ENCODE measurements around the gene C1orf185.
"Not testable (repeated sequence)": the region's sequence is repeated elsewhere in the genome, so short reads cannot be mapped to it uniquely, and the experiment has no call there.

The C1orf185 gene

DNA sequence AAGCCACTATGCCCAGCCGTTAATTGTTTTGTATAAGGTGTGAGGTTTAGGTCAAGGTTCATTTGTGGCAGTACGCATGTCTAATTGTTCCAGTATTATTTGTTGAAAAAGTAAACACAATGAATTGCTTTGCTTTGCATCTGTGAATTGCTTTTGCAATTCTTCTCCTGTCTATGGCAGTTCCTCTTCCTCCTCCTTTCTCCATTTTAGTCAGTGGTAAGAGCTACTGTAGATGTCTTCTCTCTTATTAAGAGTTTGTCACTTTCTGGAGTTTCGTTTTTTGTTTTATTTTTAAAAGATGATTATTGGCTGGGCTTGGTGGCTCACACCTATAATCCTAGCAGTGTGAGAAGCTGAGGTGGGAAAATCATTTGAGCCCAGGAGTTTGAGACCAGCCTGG is 29.2 kb downstream of the C1orf185 start:
- Histone ChIP-seq H3K27me3 (ENCODE audit: insufficient read depth, poor library complexity, severe bottlenecking) (peaks cover 2% of the 10 kb centered on the region), H3K27ac (ENCODE audit: poor library complexity, severe bottlenecking) (no peak overlapping the region), H3K4me1 (ENCODE audit: insufficient read depth, poor library complexity, severe bottlenecking) (no peaks in the 10 kb centered on the region), H3K9me3 (ENCODE audit: severe bottlenecking) (no peaks in the 10 kb centered on the region), H3K36me3 (ENCODE audit: low read depth) (no peaks in the 10 kb centered on the region), H3K4me3 (ENCODE audit: severe bottlenecking) (no peak overlapping the region)
- ATAC-seq (ENCODE audit: low read depth) (no peak), DNase-seq (ENCODE audit: low spot score) (no peak)
- TF ChIP-seq, protein P1, sequence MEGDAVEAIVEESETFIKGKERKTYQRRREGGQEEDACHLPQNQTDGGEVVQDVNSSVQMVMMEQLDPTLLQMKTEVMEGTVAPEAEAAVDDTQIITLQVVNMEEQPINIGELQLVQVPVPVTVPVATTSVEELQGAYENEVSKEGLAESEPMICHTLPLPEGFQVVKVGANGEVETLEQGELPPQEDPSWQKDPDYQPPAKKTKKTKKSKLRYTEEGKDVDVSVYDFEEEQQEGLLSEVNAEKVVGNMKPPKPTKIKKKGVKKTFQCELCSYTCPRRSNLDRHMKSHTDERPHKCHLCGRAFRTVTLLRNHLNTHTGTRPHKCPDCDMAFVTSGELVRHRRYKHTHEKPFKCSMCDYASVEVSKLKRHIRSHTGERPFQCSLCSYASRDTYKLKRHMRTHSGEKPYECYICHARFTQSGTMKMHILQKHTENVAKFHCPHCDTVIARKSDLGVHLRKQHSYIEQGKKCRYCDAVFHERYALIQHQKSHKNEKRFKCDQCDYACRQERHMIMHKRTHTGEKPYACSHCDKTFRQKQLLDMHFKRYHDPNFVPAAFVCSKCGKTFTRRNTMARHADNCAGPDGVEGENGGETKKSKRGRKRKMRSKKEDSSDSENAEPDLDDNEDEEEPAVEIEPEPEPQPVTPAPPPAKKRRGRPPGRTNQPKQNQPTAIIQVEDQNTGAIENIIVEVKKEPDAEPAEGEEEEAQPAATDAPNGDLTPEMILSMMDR (IDR thresholded peaks at IDR 0.05; ENCODE audit: poor library complexity, severe bottlenecking) = no peak

DNA sequence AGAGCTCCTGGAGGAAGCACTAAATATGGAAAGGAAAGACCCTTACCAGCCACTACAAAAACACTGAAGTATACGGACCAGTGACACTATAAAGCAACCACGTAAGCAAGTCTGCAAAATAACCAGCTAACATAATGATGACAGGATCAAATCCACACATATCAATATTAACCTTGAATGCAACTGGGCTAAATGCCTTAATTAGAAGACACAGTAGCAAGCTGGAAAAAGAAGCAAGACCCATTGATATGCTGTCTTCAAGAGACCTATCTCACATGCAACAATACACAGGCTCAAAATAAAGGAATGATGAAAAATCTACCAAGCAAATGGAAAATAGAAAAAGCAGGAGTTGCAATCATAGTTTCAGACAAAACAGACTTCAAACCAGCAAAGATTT is 31.0 kb downstream of the C1orf185 start:
- no peaks in the 10 kb centered on the region for H3K4me1 ChIP-seq (ENCODE audit: insufficient read depth, poor library complexity, severe bottlenecking)
- H3K27me3 ChIP-seq (ENCODE audit: insufficient read depth, poor library complexity, severe bottlenecking) = peaks cover 2% of the 10 kb centered on the region
- no peaks in the 10 kb centered on the region for H3K36me3 ChIP-seq (ENCODE audit: low read depth)
- no peaks in the 10 kb centered on the region for H3K9me3 ChIP-seq (ENCODE audit: severe bottlenecking)
- DNase-seq (ENCODE audit: low spot score) (no peak), ATAC-seq (ENCODE audit: low read depth) (no peak)
- H3K4me3 ChIP-seq (ENCODE audit: severe bottlenecking) = no peak overlapping the region
- TF ChIP-seq, protein P1 (IDR thresholded peaks at IDR 0.05; ENCODE audit: poor library complexity, severe bottlenecking) = no peak
- H3K27ac ChIP-seq (ENCODE audit: poor library complexity, severe bottlenecking) = no peak overlapping the region

DNA sequence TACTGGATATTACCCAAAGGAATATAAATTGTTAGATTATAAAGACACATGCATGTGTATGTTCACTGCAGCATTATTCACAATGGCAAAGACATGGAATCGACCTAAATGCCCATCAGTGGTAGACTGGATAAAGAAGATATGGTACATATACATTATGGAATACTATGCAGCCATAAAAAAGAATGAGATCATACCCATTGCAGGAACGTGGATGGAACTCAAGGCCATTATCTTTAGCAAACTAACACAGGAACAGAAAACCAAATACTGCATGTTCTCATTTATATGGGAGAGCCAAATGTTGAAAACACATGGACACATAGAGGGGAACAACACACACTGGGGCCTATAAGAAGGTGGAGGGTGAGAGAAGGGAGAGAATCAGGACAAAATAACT is 35.7 kb downstream of the C1orf185 start:
- H3K4me1 ChIP-seq (ENCODE audit: insufficient read depth, poor library complexity, severe bottlenecking); H3K27ac ChIP-seq (ENCODE audit: poor library complexity, severe bottlenecking); H3K4me3 ChIP-seq (ENCODE audit: severe bottlenecking); ATAC-seq (ENCODE audit: low read depth); H3K9me3 ChIP-seq (ENCODE audit: severe bottlenecking); H3K27me3 ChIP-seq (ENCODE audit: insufficient read depth, poor library complexity, severe bottlenecking); H3K36me3 ChIP-seq (ENCODE audit: low read depth); DNase-seq (ENCODE audit: low spot score): not testable (repeated sequence)

DNA sequence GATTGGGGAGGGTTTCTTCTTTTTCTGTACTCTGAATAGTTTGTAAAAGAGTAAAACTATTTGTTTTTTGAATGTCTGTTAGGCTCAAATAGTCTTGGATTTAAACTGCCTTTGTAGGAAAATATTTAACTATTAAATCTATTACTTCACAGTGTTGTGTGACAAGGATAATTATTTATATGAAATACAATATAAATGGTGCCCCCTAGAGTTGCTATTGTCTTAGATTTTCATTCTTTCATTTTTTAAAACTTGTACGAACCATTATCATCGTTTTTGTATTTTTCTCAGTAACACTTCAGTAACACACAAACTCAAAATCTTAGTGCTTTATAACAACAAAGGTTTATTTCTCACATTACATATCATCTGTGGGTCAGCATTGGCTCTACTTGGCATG is 37.4 kb downstream of the C1orf185 start:
- H3K27ac ChIP-seq (ENCODE audit: poor library complexity, severe bottlenecking) = no peak overlapping the region
- no peak for DNase-seq (ENCODE audit: low spot score)
- H3K4me3 ChIP-seq (ENCODE audit: severe bottlenecking) = no peak overlapping the region
- ATAC-seq (ENCODE audit: low read depth) = no peak
- H3K4me1 ChIP-seq (ENCODE audit: insufficient read depth, poor library complexity, severe bottlenecking) = no peaks in the 10 kb centered on the region
- no peaks in the 10 kb centered on the region for H3K27me3 ChIP-seq (ENCODE audit: insufficient read depth, poor library complexity, severe bottlenecking)
- TF ChIP-seq, protein P1 (IDR thresholded peaks at IDR 0.05; ENCODE audit: poor library complexity, severe bottlenecking) = peak; percentile 41
- H3K9me3 ChIP-seq (ENCODE audit: severe bottlenecking) = no peaks in the 10 kb centered on the region
- H3K36me3 ChIP-seq (ENCODE audit: low read depth) = no peaks in the 10 kb centered on the region

DNA sequence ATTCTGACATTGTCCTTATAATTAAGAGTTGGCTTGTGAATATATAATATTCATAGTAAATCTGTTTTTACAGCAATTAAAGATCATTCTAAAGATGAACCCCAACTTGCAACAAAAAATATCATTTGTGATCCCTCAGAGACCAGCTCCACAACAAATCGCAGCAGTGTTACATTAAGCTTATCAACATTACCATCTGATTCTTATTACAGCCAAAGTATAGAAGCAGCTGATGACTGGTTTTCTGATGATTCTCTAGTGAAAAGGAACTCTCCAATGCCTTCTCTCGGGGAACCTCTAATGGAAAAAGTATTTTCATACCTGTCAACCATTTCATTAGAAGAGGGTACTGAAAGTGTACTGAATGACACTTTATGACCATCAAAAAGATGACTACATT is 45.4 kb downstream of the C1orf185 start:
- no peak for ATAC-seq (ENCODE audit: low read depth)
- no peaks in the 10 kb centered on the region for H3K27me3 ChIP-seq (ENCODE audit: insufficient read depth, poor library complexity, severe bottlenecking)
- no peaks in the 10 kb centered on the region for H3K36me3 ChIP-seq (ENCODE audit: low read depth)
- TF ChIP-seq, protein P1 (IDR thresholded peaks at IDR 0.05; ENCODE audit: poor library complexity, severe bottlenecking) = no peak
- H3K4me3 ChIP-seq (ENCODE audit: severe bottlenecking) = no peak overlapping the region
- no peak for DNase-seq (ENCODE audit: low spot score)
- peaks cover 1% of the 10 kb centered on the region for H3K9me3 ChIP-seq (ENCODE audit: severe bottlenecking)
- no peaks in the 10 kb centered on the region for H3K4me1 ChIP-seq (ENCODE audit: insufficient read depth, poor library complexity, severe bottlenecking)
- no peak overlapping the region for H3K27ac ChIP-seq (ENCODE audit: poor library complexity, severe bottlenecking)

Data from RWPE2 (cell line).